Lung microvascular endothelial cell (primary cell): ENCODE data around the gene FAM174B. TPM values are rescaled to one million over a fixed set of nuclear protein-coding genes. Genes with fewer than 3 reads are reported as not detected.
A peak's percentile ranks its signal among the peaks of the same experiment; 100 is the strongest.

Experiments used
- DNase-seq, 2 donors: peaks; one replicate each; pipeline versions ENCODE4 v3.0.0 to v3.0.0-alpha.2; 2010; ENCODE audit warnings: low read depth in 2 of 2
- total RNA-seq: library from RNA; depleted of rRNA; stranded (reverse); fragments of >200 nt; gene quantifications from 2 replicates; pipeline ENCODE4 v1.2.1, GENCODE V29; 2014

Gene FAM174B
- total RNA-seq, 1 donor from 2014 or later, result 92.3 TPM

- no peak for DNase-seq
These were observed 53.3 kb downstream of the FAM174B start for GRCh38 chr15:92602267-92602593.

GRCh38 chr15:92601592-92602266 is 53.8 kb downstream of the FAM174B start:
- no peak for DNase-seq

GRCh38 chr15:92600856-92601255 is 54.7 kb downstream of the FAM174B start:
- no peak for DNase-seq

- no peak for DNase-seq
These were observed 56.1 kb downstream of the FAM174B start for GRCh38 chr15:92599394-92599970.

GRCh38 chr15:92597548-92597947 is 58.0 kb downstream of the FAM174B start:
- no peak for DNase-seq

- DNase-seq, result no peak
These were observed 59.0 kb downstream of the FAM174B start for GRCh38 chr15:92596623-92597022.

GRCh38 chr15:92595506-92596381 is 59.8 kb downstream of the FAM174B start:
- DNase-seq, result peak in 1 of 2 donors; percentile 41

GRCh38 chr15:92591275-92591674 is 64.3 kb downstream of the FAM174B start:
- DNase-seq, result no peak

- no peak for DNase-seq
These were observed 68.6 kb downstream of the FAM174B start for GRCh38 chr15:92586966-92587365.

GRCh38 chr15:92586383-92586942 is 69.1 kb downstream of the FAM174B start:
- DNase-seq, result no peak

- DNase-seq, result peak in 1 of 2 donors; percentile 24
These were observed 71.5 kb downstream of the FAM174B start for GRCh38 chr15:92584105-92584504.

GRCh38 chr15:92583096-92584034 is 72.2 kb downstream of the FAM174B start:
- no peak for DNase-seq

GRCh38 chr15:92582206-92582605 is 73.4 kb downstream of the FAM174B start:
- DNase-seq, result no peak

GRCh38 chr15:92580933-92581445 is 74.6 kb downstream of the FAM174B start:
- no peak for DNase-seq

GRCh38 chr15:92580521-92580920 is 75.1 kb downstream of the FAM174B start:
- no peak for DNase-seq

GRCh38 chr15:92579931-92580470 is 75.6 kb downstream of the FAM174B start:
- no peak for DNase-seq

- no peak for DNase-seq
These were observed 76.1 kb downstream of the FAM174B start for GRCh38 chr15:92579486-92579885.

- no peak for DNase-seq
These were observed 77.3 kb downstream of the FAM174B start for GRCh38 chr15:92578096-92578835.

GRCh38 chr15:92576597-92577200 is 78.9 kb downstream of the FAM174B start:
- DNase-seq, result no peak
